Astrocyte (in vitro differentiated cells and primary cell): Measurements from ENCODE around the gene RIGI.

Experiments
- CTCF ChIP-seq: IDR thresholded peaks from 2 replicates; pipeline ENCODE4 v1.5.1; 2011; ENCODE audit warnings: low read depth, mild to moderate bottlenecking, inconsistent platforms, low read length, moderate library complexity; ENCODE audit not compliant: insufficient read depth
- EZH2 ChIP-seq: IDR thresholded peaks from 2 replicates; pipeline ENCODE4 v1.6.1; 2012; ENCODE audit warnings: mild to moderate bottlenecking, low read length, inconsistent platforms; ENCODE audit not compliant: insufficient read depth

GRCh38 chr9:32554591-32554990, 28.6 kb upstream of the RIGI start:
- TF ChIP-seq CTCF: no peak
- no peak for TF ChIP-seq EZH2
